ENCODE measurements around the gene RAPGEF1.
"Not testable (repeated sequence)": the region's sequence is repeated elsewhere in the genome, so short reads cannot be mapped to it uniquely, and the experiment has no call there.

RAPGEF1 gene

GRCh38 chr9:131554843-131555351 is 185.0 kb downstream of the RAPGEF1 start:
- DNase-seq (ENCODE audit: low spot score) = no peak
- POLR2A ChIA-PET (ENCODE audit: low non-redundant PET) = no interaction called here
- CTCF ChIA-PET = no interaction called here

GRCh38 chr9:131554087-131554842 is 185.6 kb downstream of the RAPGEF1 start:
- ChIA-PET CTCF (interaction anchor here (0.9 to 1.2 kb wide), 2 partner anchors 23 to 204 kb away, joined by 4 read pairs; no protein-coding TSS in a partner anchor), POLR2A (ENCODE audit: low non-redundant PET) (no interaction called here)
- no peak for TF ChIP-seq CTCF (conservative IDR thresholded peaks at IDR 0.05; ENCODE audit: low read depth)
- no peak for DNase-seq (ENCODE audit: low spot score)
- H3K27ac ChIP-seq = no peak overlapping the region

More at GRCh38 chr9:131554843-131555351, 185.0 kb downstream of the RAPGEF1 start:
- TF ChIP-seq CTCF (conservative IDR thresholded peaks at IDR 0.05; ENCODE audit: low read depth) = no peak
- no peak overlapping the region for H3K27ac ChIP-seq

GRCh38 chr9:131552030-131552429 is 187.8 kb downstream of the RAPGEF1 start:
- TF ChIP-seq CTCF (conservative IDR thresholded peaks at IDR 0.05; ENCODE audit: low read depth) = no peak
- CTCF ChIA-PET = no interaction called here

GRCh38 chr9:131550465-131550864 is 189.4 kb downstream of the RAPGEF1 start:
- CTCF ChIA-PET = interaction anchor here (0.6 kb wide), 1 partner anchor 71 kb away, joined by 3 read pairs; no protein-coding TSS in a partner anchor
- DNase-seq (ENCODE audit: low spot score); POLR2A ChIA-PET (ENCODE audit: low non-redundant PET); H3K27ac ChIP-seq: not testable (repeated sequence)

More at GRCh38 chr9:131552030-131552429, 187.8 kb downstream of the RAPGEF1 start:
- POLR2A ChIA-PET (ENCODE audit: low non-redundant PET) = no interaction called here
- H3K27ac ChIP-seq = no peak overlapping the region
- no peak for DNase-seq (ENCODE audit: low spot score)

- CTCF ChIA-PET; DNase-seq (ENCODE audit: low spot score); H3K27ac ChIP-seq; POLR2A ChIA-PET (ENCODE audit: low non-redundant PET): not testable (repeated sequence)
Measured at GRCh38 chr9:131549186-131549585, 190.7 kb downstream of the RAPGEF1 start.

GRCh38 chr9:131546336-131547084 is 193.4 kb downstream of the RAPGEF1 start:
- POLR2A ChIA-PET (ENCODE audit: low non-redundant PET) = no interaction called here
- H3K27ac ChIP-seq = no peak overlapping the region
- no peak for TF ChIP-seq CTCF (conservative IDR thresholded peaks at IDR 0.05; ENCODE audit: low read depth)
- CTCF ChIA-PET = interaction anchor here (0.7 to 1.5 kb wide), 6 partner anchors 13 to 716 kb away, joined by 3 to 5 read pairs (median 3); no protein-coding TSS in a partner anchor
- peak; percentile 64 for DNase-seq (ENCODE audit: low spot score)

- no peak overlapping the region for H3K27ac ChIP-seq
- no peak for DNase-seq (ENCODE audit: low spot score)
- CTCF ChIA-PET = interaction anchor here (0.6 to 1.5 kb wide), 6 partner anchors 14 to 717 kb away, joined by 3 to 5 read pairs (median 4); no protein-coding TSS in a partner anchor
Measured at GRCh38 chr9:131545786-131546335, 194.0 kb downstream of the RAPGEF1 start.

More at GRCh38 chr9:131545786-131546335, 194.0 kb downstream of the RAPGEF1 start:
- no peak for TF ChIP-seq CTCF (conservative IDR thresholded peaks at IDR 0.05; ENCODE audit: low read depth)
- POLR2A ChIA-PET (ENCODE audit: low non-redundant PET) = no interaction called here

Data from RWPE1 (cell line).